ENCODE data around the gene VPS13D. TPM values are rescaled to one million over a fixed set of nuclear protein-coding genes. Genes with fewer than 3 reads are reported as not detected.
A peak's percentile ranks its signal among the peaks of the same experiment; 100 is the strongest.

The VPS13D gene
- total RNA-seq (100 to 1,000 TPM in 1 of 7 donors, 10 to 100 TPM in 6; 70.3 to 108 (median 93.7) TPM), polyA plus RNA-seq (10 to 100 TPM; 10.1 to 15.3 (median 10.5) TPM)
- long read RNA-seq, donor 1, result 0 reads
- long read RNA-seq, donor 2, result 0 reads

- Histone ChIP-seq H3K9me3 (no peaks in the 10 kb centered on the region), H3K4me1 (peaks cover 9 to 41% (median 27%) of the 10 kb centered on the region in 6 donors), H3K36me3 (peaks cover 0 to 12% (median 4%) of the 10 kb centered on the region in 6 donors), H3K27ac (peak within 1 kb of the TSS; percentile 67 to 94 (median 90)), H3K4me3 (peak within 1 kb of the TSS; percentile 90 to 99 (median 93)), H3K27me3 (replicated peaks in 1 of 7) (no peaks in the 10 kb centered on the region)
- peak; percentile 98 for DNase-seq
- 0 to 1% (median 0%) methylated on average over 31 to 77 of the region's 77 CpGs for WGBS, 5 donors
- TF ChIP-seq POLR2AphosphoS5 (IDR thresholded peaks at IDR 0.05) (peak; percentile 77 to 81 (median 77)), POLR2A (IDR thresholded peaks at IDR 0.05) (peak in 1 of 3 donors; percentile 17), CTCF (IDR thresholded peaks at IDR 0.05 in 8 of 11, conservative IDR thresholded peaks at IDR 0.05 in 3 of 11) (peak; percentile 62 to 99 (median 97))
- intact Hi-C loops (cut with DNase I; ENCODE audit: low total_unique reads), result no loop called here
Measured at GRCh38 chr1:12229835-12230548, at the start of gene VPS13D. Gene VPS13D, plus strand, starts transcription at chr1:12230030. Its CDS starts 4,237 bp downstream, at chr1:12234267.

- peaks cover 0 to 74% (median 0%) of the 10 kb centered on the region in 6 donors for H3K36me3 ChIP-seq
- no peaks in the 10 kb centered on the region for H3K9me3 ChIP-seq
- H3K27ac ChIP-seq, result peak overlapping the region; percentile 38 to 99 (median 98)
- WGBS, 5 donors, result 31 to 49% (median 37%) methylated on average over 10 of the region's 10 CpGs
- H3K4me1 ChIP-seq, result peaks cover 63 to 100% (median 98%) of the 10 kb centered on the region in 6 donors
- H3K27me3 ChIP-seq (replicated peaks in 1 of 7), result no peaks in the 10 kb centered on the region
- H3K4me3 ChIP-seq, result peak overlapping the region in 1 of 8 donors; percentile 52
- TF ChIP-seq POLR2A (IDR thresholded peaks at IDR 0.05), result no peak
- TF ChIP-seq POLR2AphosphoS5 (IDR thresholded peaks at IDR 0.05), result peak; percentile 75 to 88 (median 75)
- intact Hi-C loops (cut with DNase I; ENCODE audit: low total_unique reads), result no loop called here
- peak; percentile 94 for DNase-seq
Measured at GRCh38 chr1:12180315-12180714, 49.5 kb upstream of the VPS13D start.

- Histone ChIP-seq H3K27me3 (replicated peaks in 1 of 7) (no peaks in the 10 kb centered on the region), H3K27ac (peak overlapping the region; percentile 38 to 99 (median 98)), H3K4me3 (peak overlapping the region in 1 of 8 donors; percentile 52), H3K9me3 (no peaks in the 10 kb centered on the region), H3K4me1 (peaks cover 67 to 100% (median 98%) of the 10 kb centered on the region in 6 donors), H3K36me3 (peaks cover 0 to 74% (median 0%) of the 10 kb centered on the region in 6 donors)
- peak; percentile 82 for DNase-seq
- 50 to 83% (median 69%) methylated on average over 4 to 7 of the region's 7 CpGs for WGBS, 5 donors
- TF ChIP-seq POLR2AphosphoS5 (IDR thresholded peaks at IDR 0.05) (no peak), CTCF (IDR thresholded peaks at IDR 0.05 in 8 of 11, conservative IDR thresholded peaks at IDR 0.05 in 3 of 11) (no peak), POLR2A (IDR thresholded peaks at IDR 0.05) (no peak)
- intact Hi-C loops (cut with DNase I; ENCODE audit: low total_unique reads), result no loop called here
Measured at GRCh38 chr1:12180903-12181302, 48.9 kb upstream of the VPS13D start.

- peak overlapping the region in 1 of 8 donors; percentile 52 for H3K4me3 ChIP-seq
Measured at GRCh38 chr1:12181568-12181967, 48.3 kb upstream of the VPS13D start.

More at GRCh38 chr1:12181568-12181967, 48.3 kb upstream of the VPS13D start:
- Histone ChIP-seq H3K27me3 (replicated peaks in 1 of 7) (no peaks in the 10 kb centered on the region), H3K27ac (peak overlapping the region in 7 of 8 donors; percentile 95 to 99 (median 98)), H3K36me3 (peaks cover 0 to 77% (median 0%) of the 10 kb centered on the region in 6 donors), H3K4me1 (peaks cover 67 to 100% (median 98%) of the 10 kb centered on the region in 6 donors), H3K9me3 (no peaks in the 10 kb centered on the region)
- intact Hi-C loops (cut with DNase I; ENCODE audit: low total_unique reads), result no loop called here
- WGBS, 5 donors, result 87 to 95% (median 93%) methylated on average over 7 of the region's 7 CpGs
- peak; percentile 76 for DNase-seq
- TF ChIP-seq CTCF (IDR thresholded peaks at IDR 0.05 in 8 of 11, conservative IDR thresholded peaks at IDR 0.05 in 3 of 11) (no peak), POLR2AphosphoS5 (IDR thresholded peaks at IDR 0.05) (no peak), POLR2A (IDR thresholded peaks at IDR 0.05) (no peak)
